Nephron (organoid): Measurements from ENCODE around the gene NRN1.
A peak's percentile ranks its signal among the peaks of the same experiment; 100 is the strongest.
"Not testable (repeated sequence)": the region's sequence is repeated elsewhere in the genome, so short reads cannot be mapped to it uniquely, and the experiment has no call there.

Experiments
- H3K27ac Mint-ChIP-seq, 3 experiments: 2 replicates each; pipeline ENCODE4 v1.8.0; 2020; ENCODE audit warnings: mixed read lengths in 3 of 3, mild to moderate bottlenecking in 2 of 3, moderate library complexity in 1 of 3
- H3K27me3 Mint-ChIP-seq: 2 replicates; pipeline ENCODE4 v1.8.0; 2021; ENCODE audit warnings: low read depth, mild to moderate bottlenecking, moderate library complexity, mixed read lengths
- H3K36me3 Mint-ChIP-seq: 2 replicates; pipeline ENCODE4 v1.8.0; 2020; ENCODE audit warnings: low read depth, mixed read lengths
- H3K4me1 Mint-ChIP-seq: 2 replicates; pipeline ENCODE4 v1.8.0; 2020; ENCODE audit warnings: mixed read lengths
- H3K4me3 Mint-ChIP-seq, 3 experiments: 2 replicates each; pipeline ENCODE4 v1.8.0; 2020; ENCODE audit warnings: mild to moderate bottlenecking in 3 of 3, mixed read lengths in 3 of 3, moderate library complexity in 2 of 3
- H3K9me3 Mint-ChIP-seq: 2 replicates; pipeline ENCODE4 v1.8.0; 2020; ENCODE audit warnings: mixed read lengths
- CTCF ChIP-seq, 3 experiments: fragments of 200-600 bp; sonication (generic); IDR thresholded peaks; one replicate each; pipeline ENCODE4 v1.5.0; 2021; ENCODE audit warnings: antibody characterized with exemption in 3 of 3; ENCODE audit not compliant: unreplicated experiment in 3 of 3

NRN1 gene

GRCh38 chr6:6033858-6034257 is 27.1 kb upstream of the NRN1 start:
- no peaks in the 10 kb centered on the region for H3K4me1 Mint-ChIP-seq
- peaks cover 30% of the 10 kb centered on the region for H3K27me3 Mint-ChIP-seq
- no peaks in the 10 kb centered on the region for H3K36me3 Mint-ChIP-seq
- no peak for TF ChIP-seq CTCF (IDR thresholded peaks at IDR 0.05; ENCODE audit: unreplicated experiment in 3 of 3)
- H3K4me3 Mint-ChIP-seq, result no peak overlapping the region
- H3K27ac Mint-ChIP-seq, result no peak overlapping the region
- no peaks in the 10 kb centered on the region for H3K9me3 Mint-ChIP-seq

GRCh38 chr6:6026513-6027205 is 19.9 kb upstream of the NRN1 start:
- Mint-ChIP-seq H3K36me3 (no peaks in the 10 kb centered on the region), H3K9me3 (no peaks in the 10 kb centered on the region), H3K4me1 (no peaks in the 10 kb centered on the region), H3K4me3 (no peak overlapping the region), H3K27ac (no peak overlapping the region), H3K27me3 (peaks cover 31% of the 10 kb centered on the region)
- TF ChIP-seq CTCF (IDR thresholded peaks at IDR 0.05; ENCODE audit: unreplicated experiment in 3 of 3), result no peak

- Mint-ChIP-seq H3K27ac (no peak overlapping the region), H3K4me1 (no peaks in the 10 kb centered on the region), H3K36me3 (no peaks in the 10 kb centered on the region), H3K4me3 (no peak overlapping the region), H3K9me3 (no peaks in the 10 kb centered on the region), H3K27me3 (peaks cover 22% of the 10 kb centered on the region)
- no peak for TF ChIP-seq CTCF (IDR thresholded peaks at IDR 0.05; ENCODE audit: unreplicated experiment in 3 of 3)
Observed at GRCh38 chr6:6025736-6026135, 19.0 kb upstream of the NRN1 start.

DNA sequence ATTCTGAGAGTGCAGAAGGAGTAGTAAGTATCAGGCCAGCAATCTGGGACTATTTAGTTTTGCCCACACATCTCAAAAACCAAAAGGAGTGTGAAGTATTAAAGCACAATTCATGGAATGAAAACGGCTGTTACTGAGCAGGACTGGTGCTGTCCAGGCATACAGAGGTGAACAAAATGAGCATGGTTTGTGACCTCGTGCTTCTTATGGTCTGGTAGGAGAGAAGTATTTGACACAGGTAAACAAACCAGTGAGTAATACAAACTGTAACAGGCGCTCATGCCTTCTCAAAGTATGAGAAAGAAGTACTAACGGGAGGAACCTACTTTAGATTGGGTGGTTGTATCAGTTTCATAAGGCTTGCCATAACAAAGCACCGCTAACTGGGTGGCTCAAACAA is 17.5 kb upstream of the NRN1 start:
- no peak overlapping the region for H3K4me3 Mint-ChIP-seq
- no peaks in the 10 kb centered on the region for H3K36me3 Mint-ChIP-seq
- no peaks in the 10 kb centered on the region for H3K9me3 Mint-ChIP-seq
- no peak for TF ChIP-seq CTCF (IDR thresholded peaks at IDR 0.05; ENCODE audit: unreplicated experiment in 3 of 3)
- peaks cover 16% of the 10 kb centered on the region for H3K27me3 Mint-ChIP-seq
- no peak overlapping the region for H3K27ac Mint-ChIP-seq
- H3K4me1 Mint-ChIP-seq, result no peaks in the 10 kb centered on the region

GRCh38 chr6:6022841-6023240 is 16.1 kb upstream of the NRN1 start:
- not testable (repeated sequence) for H3K4me3 Mint-ChIP-seq, H3K27ac Mint-ChIP-seq, H3K36me3 Mint-ChIP-seq, H3K9me3 Mint-ChIP-seq, H3K4me1 Mint-ChIP-seq
- H3K27me3 Mint-ChIP-seq, result peaks cover 22% of the 10 kb centered on the region

DNA sequence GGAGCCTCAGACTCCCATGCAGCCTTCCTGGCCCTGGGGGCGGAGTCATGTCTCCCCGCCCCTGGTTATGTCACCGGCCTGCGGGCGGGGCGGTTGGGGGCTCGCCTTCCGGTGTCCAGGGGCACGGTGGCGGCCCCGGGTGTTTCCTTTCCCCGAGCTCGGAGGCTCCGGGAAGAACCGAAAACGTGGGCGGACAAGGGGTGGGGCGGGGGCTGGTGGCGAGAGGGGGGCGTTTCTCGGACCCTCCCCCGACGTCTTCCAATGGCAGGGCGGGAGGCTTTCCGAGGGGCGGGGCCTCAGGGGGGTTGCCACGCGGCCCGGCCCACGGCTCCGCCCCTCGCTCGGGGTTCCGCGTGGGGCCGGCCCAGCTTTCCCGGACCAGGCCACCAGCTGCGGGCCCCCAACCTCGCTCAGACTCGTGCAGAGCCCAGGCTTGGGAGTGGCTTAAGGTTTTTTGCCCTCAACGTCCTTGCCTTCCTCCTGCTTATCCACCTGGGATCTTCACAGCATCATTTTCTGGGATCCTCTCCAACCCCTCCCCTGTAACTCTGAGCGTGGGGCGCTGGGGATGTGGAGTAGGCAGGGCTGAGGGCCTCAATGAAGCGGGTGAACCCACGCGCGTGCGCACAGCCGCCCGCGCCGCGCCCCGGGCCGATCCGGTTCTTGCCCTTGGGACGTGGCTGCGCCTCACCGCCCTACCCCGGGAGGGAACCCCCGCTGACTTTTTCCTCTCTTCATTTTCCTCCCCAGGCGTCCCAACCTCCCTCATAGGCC is 2.1 kb upstream of the NRN1 start:
- no peaks in the 10 kb centered on the region for H3K9me3 Mint-ChIP-seq
- H3K36me3 Mint-ChIP-seq, result no peaks in the 10 kb centered on the region
- peaks cover 39% of the 10 kb centered on the region for H3K4me1 Mint-ChIP-seq
- peaks cover 90% of the 10 kb centered on the region for H3K27me3 Mint-ChIP-seq
- no peak overlapping the region for H3K27ac Mint-ChIP-seq
- H3K4me3 Mint-ChIP-seq, result peak overlapping the region; percentile 81 to 84 (median 82)
- no peak for TF ChIP-seq CTCF (IDR thresholded peaks at IDR 0.05; ENCODE audit: unreplicated experiment in 3 of 3)
